DMS79 (cell line): ENCODE measurements around the gene SMIM29.
A peak's percentile ranks its signal among the peaks of the same experiment; 100 is the strongest.

Source experiments
- DNase-seq: peaks from one replicate; lab custom pipeline; 2025; lab: John Stamatoyannopoulos, UW

Gene SMIM29

DNA sequence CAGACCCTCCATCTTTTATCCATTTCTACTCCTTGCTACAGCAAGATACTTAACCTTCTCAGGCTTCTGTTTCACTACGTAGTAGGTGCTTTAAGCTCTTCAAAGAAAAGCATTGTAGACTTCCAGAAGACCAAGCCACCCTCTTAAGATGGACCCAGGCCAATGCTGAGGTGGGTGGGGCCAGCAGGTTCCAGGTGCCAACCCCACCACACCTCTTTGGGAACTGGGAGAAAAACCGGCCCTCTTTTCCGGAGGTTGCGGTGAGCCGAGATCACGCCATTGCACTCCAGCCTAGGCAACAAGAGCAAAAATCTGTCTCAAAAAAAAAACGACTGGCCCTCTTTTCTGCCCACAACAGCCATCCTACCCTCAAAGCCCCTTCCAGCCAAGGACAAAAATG lies 22.7 kb downstream of the SMIM29 start:
- DNase-seq: no peak

DNA sequence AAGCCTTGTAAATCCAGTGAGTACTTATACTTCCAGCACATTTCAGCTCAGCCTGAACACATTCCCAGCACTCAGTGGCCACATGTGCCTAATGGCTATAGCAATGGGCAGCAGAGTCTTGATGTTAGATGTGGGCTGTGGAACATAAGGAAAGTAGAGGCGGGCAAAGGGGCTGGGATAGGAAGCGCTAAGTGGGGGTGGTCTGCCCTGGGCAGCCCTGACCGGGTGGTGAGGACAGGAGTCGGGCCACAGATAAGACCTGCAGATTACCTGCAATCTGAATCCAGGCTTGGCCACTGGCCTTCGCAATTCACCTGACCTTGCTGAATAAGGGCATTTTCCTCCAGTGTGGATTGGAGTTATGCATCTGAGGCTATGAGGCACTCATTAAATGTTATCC lies 23.3 kb downstream of the SMIM29 start:
- no peak for DNase-seq

DNA sequence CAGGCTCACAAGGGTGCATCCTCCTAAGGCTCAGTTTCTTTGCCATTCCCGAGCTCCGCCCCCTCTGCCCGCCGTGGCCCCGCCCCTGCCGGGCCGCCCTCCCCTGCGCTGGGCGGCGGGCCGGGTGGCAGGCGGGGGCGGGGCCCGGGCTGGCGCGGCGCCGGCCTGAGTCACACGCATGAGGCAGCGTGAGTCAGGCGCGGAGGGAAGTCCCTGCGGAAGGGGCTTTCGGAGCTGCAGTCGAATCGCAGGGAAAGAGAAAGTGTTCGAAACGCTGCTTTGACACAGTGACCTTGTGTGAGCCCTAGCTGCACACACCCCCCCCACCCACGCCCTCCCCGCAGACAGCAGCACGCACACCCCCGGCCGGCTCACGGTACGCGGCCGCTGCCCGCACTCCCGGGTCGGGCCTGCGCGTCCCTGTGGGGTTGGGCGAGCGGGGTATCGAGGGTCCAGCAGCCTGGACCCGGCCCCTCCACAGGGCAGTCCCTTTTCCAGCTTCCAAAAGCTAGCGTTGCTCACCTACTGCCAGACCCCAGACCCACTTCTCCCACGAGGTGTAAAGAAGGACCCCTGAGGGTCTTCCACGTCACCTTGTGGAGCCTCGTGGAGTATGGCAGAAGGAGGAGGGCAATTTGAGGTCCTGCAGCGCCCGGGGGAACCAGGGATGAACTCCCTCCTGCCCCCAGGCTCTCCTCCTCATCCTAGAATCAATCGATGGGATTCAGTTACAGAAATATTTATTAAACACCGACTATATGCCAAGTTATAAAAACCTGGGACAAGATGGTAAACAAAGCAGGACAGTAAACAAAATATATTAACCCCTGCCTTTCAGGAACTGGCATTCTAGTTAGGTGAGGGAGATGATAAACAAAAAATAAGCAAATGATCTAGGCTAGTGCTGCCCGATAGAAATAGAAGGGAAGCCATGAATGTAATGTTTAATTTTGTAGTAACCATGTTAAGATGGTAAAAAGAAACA lies 24.6 kb downstream of the SMIM29 start:
- peak; percentile 63 for DNase-seq

DNA sequence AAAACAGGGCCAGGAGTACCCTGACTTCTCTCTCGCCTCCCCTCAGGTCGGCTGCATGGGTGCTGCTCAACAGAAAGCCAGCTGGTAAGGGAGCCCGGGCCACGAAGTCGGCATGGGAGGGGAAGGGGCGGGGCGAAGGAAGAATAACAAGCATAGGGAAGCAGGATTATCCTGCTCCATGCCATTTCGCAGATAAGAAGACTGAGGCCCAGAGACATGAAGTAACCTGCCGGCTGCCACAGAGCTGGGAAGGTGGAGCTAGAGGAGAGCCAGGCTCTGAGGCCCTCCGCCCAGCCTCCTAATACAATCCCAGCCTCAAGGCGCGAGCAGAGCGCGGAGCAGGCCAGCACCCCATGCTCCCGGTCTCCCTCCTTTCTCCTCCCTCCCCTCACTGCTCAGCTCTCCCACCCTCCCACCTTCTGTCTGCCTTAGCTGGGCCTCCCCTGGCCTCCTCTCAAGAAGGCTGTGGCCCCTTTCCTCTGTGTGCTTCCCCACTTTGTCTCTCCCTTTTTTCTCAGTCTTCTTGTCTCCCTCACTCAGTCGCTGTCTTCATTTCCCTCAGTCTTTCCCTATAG lies 25.3 kb downstream of the SMIM29 start:
- peak; percentile 63 for DNase-seq

DNA sequence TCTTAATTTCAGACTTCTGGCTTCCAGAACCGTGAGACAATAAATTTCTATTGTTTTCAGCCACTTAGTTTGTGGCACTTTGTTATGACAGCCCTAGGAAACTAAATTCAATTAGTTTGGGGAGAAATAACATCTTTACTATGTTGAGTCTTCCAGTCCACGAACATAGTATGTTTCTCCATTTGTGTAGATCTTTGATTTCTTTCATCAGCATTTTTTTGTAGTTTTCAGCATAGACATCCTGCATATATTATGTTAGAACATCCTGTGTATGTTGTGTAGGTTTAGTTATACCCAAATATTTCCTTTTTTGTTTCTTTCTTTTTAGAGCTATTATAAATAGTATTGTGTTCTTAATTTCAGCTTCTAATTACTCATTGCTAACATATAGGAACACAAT lies 30.1 kb downstream of the SMIM29 start:
- no peak for DNase-seq

DNA sequence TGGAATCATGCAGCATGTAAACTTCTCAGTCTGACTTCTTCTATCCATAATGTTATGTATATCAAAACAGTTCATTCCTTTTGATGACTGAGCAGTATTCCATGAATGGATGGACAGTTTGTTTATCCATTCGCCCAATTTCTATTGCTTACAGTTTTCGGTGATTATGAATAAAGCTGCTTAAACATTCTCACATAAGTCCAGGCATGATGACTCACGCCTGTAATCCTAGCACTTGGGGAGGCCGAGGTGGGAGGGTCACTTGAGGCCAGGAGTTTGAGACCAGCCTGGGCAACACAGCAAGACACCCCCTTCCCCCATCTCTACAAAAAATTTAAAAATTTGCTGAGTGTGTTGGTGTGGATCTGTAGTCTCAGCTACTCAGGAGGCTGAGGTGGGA lies 35.0 kb downstream of the SMIM29 start:
- DNase-seq: no peak

DNA sequence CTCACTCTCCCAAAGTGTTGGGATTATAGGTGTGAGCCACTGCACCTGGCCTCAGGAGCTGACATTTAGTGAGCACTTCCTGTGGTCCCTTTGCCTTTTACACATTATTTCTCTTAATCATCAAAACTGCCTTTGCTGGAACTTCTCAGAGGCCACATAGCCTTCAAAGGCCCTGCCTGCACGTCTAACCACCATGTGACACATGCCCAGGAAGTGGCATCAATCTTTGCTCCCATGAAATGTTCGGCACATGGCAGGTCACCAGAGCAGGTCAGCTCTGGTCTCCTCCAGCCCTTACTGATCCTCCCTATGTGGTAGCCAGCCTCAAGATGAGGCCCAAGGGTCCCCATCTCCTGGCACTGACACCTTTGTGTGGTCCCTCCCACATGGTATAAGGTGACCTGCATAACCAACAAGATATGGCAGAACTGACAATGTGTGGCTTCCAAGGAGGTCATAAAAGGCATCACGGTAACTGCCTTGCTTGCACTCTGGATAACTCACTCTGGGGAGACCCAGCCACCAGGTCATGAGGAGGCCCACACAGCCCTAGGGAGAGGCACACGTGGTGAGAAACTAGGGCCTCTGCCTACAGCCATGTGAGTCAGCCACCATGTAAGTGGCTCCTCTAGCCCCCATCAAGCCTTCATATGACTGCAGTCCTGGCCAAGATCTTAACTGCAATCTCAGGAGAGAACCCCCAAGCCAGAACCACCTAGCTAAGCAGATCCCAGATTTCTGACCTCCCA lies 40.9 kb downstream of the SMIM29 start:
- no peak for DNase-seq

DNA sequence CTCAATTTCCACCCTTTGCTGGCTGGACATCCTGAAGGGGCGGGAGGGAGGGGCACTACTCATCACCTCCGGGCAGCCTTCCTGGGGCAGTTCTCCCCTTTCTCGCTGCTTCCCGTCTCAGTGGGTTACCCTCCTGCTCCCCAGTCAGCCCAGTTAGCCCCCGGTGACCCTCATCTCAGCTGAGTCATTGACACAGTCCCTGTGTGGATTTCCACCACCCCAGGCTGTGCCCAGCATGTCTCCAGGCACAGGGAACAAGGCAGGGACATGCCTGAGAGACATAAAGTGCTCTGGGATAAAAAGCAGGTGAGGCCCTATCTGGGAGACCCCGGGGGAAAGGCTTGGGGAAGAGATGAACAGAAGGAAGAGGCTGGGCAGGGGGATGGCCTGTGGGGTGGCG lies 42.1 kb downstream of the SMIM29 start:
- no peak for DNase-seq

DNA sequence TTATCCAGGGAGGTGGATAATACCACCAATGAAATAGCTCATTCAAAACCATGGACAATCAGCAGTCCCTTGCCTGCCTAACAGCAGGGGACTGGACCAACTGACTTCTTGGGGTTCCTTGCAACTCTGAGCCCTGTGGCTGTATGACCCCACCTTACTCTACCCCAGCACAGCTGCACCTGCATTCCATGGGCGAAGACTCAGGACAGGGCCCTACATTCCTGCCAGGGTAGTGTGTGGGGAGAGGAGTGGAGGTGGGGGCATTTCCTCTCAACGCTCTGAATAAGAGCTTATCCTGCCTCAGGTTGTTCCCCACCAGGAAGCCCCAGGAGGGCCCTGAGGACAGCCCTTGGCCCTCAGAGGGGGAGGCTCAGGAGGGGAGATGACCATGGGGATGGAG lies 42.9 kb downstream of the SMIM29 start:
- no peak for DNase-seq

DNA sequence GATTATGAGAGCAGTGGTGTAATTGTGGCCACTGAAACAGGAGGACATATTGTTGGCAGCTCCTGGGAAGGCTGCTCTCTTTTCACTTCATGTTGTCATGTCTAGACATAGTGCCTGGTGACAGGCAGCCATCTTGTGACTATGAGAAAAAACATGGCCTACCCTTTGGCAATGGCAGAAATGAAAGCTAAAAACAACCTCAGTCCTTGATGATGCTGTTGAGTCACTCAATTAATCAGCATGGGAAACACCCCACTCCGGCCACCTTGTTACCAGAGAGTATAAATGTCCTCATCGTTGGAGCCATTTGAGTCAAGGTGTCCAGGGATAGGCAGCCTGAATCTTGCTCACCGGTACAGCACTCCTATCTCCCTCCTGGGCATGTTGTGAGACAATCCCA lies 43.3 kb downstream of the SMIM29 start:
- DNase-seq: no peak

DNA sequence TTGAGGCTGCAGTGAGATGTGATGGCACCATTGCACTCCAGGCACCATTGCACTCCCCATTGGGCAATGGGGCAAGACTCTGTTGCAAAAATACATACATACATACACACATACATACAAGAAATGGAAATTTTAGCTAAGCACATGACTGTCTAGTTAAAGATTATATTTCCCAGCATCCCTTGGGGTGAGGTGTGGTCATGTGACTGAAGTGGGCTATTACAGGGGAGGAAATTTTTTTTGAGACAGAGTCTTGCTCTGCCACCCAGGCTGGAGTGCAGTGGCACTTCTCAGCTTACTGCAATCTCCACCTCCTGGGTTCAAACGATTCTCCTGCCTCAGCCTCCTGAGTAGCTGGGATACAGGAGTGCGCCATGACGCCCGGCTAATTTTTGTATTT lies 44.1 kb downstream of the SMIM29 start:
- no peak for DNase-seq

DNA sequence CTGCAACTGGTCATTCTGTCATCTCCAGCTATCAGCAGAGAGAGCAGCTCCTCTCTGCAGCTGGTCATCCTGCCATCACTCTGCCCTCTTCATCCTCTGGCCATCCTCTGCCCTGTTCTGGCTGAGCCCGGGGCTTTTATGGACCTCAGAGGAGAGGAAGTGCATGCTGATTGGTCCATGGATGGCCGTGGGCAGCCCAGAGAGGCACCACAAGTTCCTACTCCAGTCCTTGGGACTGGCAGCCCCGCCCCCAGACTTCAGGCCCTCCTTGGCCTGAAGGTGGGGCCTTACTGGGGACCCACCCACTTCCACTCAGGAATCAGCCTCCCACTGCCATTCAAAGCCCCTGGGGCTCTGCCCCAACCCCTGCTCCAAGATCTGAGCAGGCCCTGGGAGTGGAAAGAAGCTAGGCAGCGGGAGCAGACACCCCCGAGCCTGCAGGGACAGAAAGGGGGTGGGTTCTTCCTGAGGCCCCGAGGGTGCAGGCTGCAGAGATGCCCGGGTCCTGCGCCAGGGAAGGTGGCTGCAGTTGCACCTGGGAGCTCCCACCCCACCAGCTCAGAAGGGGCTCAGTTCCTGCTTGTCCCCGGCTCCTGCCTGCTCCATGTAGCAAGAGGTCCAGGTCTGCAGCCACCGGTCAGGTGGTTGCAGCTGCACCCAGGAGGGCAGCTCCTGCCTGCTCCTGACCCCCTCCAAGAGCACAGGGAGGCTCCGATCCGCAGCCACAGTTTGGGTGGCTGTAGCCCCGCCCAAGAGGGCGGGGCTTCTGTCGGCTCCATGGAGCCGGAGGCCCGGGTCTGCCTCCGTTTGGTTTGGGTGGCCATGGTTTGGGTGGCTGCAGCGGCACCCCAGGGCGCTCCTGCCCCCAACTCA lies 46.2 kb downstream of the SMIM29 start:
- DNase-seq: no peak

DNA sequence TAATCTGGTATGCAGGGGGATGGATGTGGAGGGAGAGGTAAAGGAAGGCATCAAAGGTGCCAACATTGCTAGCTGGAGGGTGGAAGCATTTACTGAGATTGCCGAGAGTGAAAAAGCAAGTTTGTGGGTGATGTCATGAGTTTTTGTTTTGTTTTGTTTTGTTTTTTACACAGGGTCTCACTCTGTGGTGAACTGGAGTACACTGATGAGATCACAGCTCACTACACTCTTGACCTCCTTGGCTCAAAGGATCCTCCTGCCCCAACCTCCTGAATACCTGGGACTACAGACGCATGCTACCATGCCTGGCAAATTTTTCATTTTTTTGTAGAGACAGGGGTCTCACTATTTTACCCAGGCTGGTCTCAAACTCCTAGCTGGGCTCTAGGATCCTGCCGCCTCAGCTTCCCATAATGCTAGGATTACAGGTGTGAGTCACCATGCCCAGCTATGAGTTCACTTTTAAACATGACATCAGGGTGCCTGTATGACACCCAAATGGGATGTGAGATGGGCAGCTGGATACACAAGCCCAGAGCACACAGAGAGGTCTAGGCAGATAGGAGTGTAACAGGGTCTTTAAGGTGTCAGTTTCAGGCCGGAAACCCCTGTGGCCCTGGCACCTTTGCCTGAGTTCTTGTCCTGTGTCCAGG lies 47.2 kb downstream of the SMIM29 start:
- DNase-seq: no peak

DNA sequence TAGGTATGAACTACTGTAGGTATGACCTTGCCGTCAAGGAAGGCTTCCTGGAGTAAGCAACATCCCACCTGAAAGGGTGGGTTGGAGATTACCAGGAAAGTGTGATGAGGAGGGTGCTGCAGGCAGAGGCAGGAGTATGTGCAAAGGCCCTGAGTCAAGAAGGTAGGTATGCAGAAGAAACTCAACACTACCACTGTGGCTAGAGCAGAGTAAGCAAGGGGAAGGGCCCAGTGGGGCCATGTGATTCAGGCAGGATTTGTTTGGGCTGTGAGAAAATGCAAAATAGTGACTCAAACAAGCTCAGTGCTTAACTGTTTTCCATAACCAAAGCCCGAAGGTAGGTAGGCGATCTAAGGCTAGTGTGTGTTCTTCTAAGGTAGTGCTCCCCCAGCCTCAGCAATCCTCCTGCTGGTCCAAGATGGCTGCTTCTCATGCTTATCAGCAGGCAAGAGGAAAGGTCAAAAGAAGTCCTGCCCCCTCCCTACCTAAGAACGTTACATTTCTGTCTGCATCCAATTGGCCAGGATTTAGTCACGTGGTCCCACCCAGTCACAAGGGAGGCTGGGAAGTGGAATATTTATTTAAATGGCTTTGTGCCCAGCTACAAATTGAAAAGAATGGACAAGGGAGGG lies 48.4 kb downstream of the SMIM29 start:
- no peak for DNase-seq

DNA sequence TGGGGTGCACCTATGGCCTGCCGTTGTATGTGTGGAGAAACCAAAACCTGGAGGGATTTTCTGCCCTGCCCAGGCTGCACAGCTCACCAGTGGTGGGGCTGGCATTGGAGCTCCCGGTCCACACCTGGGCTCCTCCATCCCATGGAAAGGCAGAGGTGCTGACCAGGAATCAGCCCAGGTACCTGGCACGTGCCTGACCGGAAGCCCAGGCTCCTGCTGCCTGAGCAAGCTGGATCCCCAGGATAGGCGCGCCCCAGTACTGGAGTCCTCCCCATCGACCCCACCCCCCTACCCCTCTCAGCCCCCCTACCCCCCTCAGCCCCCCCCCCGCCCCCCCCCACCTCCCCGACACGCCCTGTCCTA lies 52.0 kb downstream of the SMIM29 start:
- no peak for DNase-seq
